HG03439 (cell line): ENCODE measurements around the gene KRTAP20-2.

Source experiments
- ATAC-seq: cut with Tn5 transposase; IDR thresholded peaks from one replicate; pipeline ENCODE4 v1.9.1; 2021; ENCODE audit warnings: mild to moderate bottlenecking, moderate library complexity; ENCODE audit not compliant: unreplicated experiment

Gene KRTAP20-2

DNA sequence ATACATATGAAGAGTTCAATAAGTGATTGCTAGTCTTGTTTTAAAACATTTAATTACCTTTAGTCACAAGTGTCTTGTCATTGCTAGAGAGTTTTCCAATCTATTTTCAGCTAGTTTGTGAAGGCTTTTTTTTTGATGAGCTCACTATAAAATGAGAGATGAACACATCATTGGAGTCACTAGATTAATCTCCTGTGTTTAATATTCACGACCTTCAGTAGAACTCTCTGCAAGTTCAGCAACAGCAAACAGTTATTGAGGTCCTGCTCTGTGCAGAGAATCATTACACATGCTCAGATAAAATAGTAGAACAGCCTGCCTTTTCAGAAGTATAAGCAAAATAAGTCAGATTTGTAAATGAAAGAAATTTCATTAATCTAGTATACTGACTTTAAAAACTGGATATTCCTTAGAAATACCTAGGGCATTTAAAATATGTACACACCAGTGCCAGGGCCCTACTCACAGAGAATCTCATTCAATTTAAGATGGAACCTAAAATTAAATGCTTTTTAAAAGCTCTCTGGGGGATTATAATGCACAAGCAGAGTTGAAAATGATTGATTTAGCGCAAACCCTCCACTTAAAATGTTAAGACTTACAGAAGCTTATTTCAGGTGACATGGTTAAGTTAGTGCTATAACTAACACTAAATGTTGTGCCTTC is 38.1 kb downstream of the KRTAP20-2 start:
- ATAC-seq, result no peak

DNA sequence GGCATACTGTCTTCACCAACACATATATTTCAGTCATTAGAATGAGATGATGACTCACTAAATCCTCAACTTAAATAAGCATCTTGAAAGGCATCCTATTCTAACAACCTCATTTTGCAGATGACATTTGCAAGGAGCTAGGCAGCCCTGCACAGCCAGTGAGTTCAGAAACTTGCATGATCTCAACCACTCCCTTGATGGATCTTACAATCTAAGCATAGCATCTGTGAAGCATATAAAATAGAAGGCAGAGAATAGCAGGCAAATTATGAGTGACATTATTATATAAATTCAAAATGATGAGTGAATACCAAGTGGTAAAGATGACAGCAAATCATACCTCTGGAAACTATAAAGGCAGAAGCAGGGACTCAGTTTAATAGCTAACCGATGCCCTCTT is 39.3 kb downstream of the KRTAP20-2 start:
- no peak for ATAC-seq

DNA sequence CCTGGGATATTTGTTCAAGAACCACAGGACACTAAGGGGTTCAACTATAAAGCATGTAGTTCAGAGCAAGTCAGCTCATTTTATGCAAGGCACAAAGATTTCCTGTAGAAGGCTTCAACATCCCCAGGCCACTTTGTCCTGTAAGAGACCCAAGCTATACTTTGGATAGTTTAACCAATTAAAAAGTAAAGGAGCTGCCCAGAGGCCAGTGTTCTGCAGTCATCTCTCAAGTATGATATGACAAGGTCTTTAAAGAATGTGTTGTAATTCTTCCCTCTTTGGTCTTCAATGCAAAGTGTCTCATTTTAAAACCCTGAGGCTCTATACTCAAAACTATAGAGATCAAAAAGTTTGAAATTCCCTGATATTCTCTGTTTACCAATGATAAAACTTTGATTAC is 41.7 kb downstream of the KRTAP20-2 start:
- no peak for ATAC-seq

DNA sequence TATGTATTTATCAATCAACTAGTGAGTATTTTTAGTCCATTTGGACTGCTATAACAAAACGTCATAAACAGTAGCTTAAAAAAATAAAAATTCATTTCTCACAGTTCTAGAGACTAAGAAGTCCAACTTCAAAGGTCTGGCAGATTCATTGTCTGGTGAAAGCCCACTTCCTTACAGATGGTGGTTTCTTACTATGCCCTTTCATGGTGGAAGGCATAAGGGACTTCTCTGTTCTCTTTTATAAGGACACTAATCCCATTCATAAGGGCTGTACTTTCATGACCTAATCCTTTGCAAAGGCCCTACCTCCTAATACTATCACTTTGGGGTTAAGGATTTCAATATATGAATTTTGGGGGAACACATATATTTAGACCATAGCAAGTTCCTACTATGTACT is 45.6 kb downstream of the KRTAP20-2 start:
- no peak for ATAC-seq

DNA sequence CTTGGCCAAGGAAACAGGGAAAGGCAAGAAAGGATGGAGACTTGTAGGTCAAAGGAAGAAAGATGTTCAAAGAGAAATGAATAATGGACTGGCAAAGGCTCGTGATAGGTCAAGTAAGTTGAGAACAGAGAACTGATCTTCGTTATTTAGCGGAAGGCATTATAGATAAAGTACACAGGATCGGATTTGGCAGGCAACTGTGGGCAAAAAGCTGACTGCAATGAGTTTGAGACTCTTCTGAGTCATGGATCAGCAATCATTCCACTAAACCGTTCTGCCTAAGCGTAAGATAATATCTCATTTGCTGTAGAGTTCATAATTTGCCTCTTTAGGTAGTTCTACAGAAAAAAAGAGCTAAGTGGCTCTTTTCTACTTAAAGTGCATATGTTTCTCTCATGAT is 49.5 kb downstream of the KRTAP20-2 start:
- ATAC-seq, result no peak
